K562 (cell line): ENCODE results near the gene PRPS1L1. TPM values are rescaled to one million over a fixed set of nuclear protein-coding genes. Genes with fewer than 3 reads are reported as not detected.

Source experiments
- ATAC-seq: fragments of 200-7000 bp; cut with Tn5 transposase; 3 replicates; pipeline ENCODE4 v1.9.1; 2020; ENCODE audit warnings: moderate library complexity
- BruUV-seq: library from RNA; stranded (reverse); fragments of 400-500 nt; replicated peaks from 2 replicates; lab custom pipeline; 2021; lab: Mats Ljungman, UMichigan
- CTCF ChIA-PET: fragments of 300-600 bp; formaldehyde crosslinking; extraction: SDS; loops from one replicate; lab custom pipeline; 2021; ENCODE audit warnings: low intra/inter-chr PET ratio; lab: Yijun Ruan, JAX
- POLR2A ChIA-PET: fragments of 300-600, 350-650 bp; sonication (Branson Sonifier 250); formaldehyde crosslinking; extraction: SDS; loops from one replicate; lab custom pipeline; 2021; ENCODE audit warnings: antibody characterized with exemption, inconsistent platforms; lab: Yijun Ruan, JAX
- DNase-seq, 4 experiments: peaks; one replicate each; pipeline versions ENCODE4 v3.0.0 to v3.0.0-alpha.2; 2011 to 2018; ENCODE audit warnings: low spot score in 3 of 4, mixed read lengths in 3 of 4; ENCODE audit errors: extremely low read depth in 1 of 4
- FAIRE-seq: peaks from 2 replicates; lab custom pipeline; 2011; peaks lifted over from hg19 to GRCh38; lab: Jason Lieb, UNC
- H2AFZ ChIP-seq: 2 replicates; pipeline ENCODE4 v1.6.0; 2011; ENCODE audit warnings: low read depth, low read length, control low read depth, inconsistent platforms
- H3K27ac ChIP-seq: fragments of 200-600 bp; 3 replicates; pipeline ENCODE4 v1.8.0; 2011; ENCODE audit warnings: low read depth, mild to moderate bottlenecking, control low read depth, inconsistent platforms, low read length, moderate library complexity, mixed read lengths; ENCODE audit errors: extremely low read depth
- H3K27me3 ChIP-seq, 2 experiments: fragments of 300-600 bp in 1 of 2; 2 replicates in 1 of 2; 3 replicates in 1 of 2; pipeline versions ENCODE4 v1.6.0 to v1.8.0; 2011; ENCODE audit warnings: inconsistent platforms in 2 of 2, low read length in 2 of 2, mild to moderate bottlenecking in 1 of 2, mixed read lengths in 1 of 2, moderate library complexity in 1 of 2; ENCODE audit not compliant: control insufficient read depth in 2 of 2, insufficient read depth in 2 of 2
- H3K36me3 ChIP-seq: fragments of 300-600 bp; 3 replicates; pipeline ENCODE4 v1.8.0; 2011; ENCODE audit warnings: mild to moderate bottlenecking, low read length, inconsistent platforms; ENCODE audit not compliant: control insufficient read depth, insufficient read depth
- H3K4me1 ChIP-seq, 2 experiments: fragments of 200-600 bp in 1 of 2; replicated peaks in 1 of 2; 2 replicates in 1 of 2; 3 replicates in 1 of 2; pipeline versions ENCODE4 v1.5.1 to v1.8.0; 2011; ENCODE audit warnings: inconsistent platforms in 2 of 2, low read length in 2 of 2, mild to moderate bottlenecking in 1 of 2, mixed read lengths in 1 of 2, moderate library complexity in 1 of 2; ENCODE audit not compliant: control insufficient read depth in 2 of 2, insufficient read depth in 2 of 2
- H3K4me2 ChIP-seq: 2 replicates; pipeline ENCODE4 v1.6.1; 2011; ENCODE audit warnings: low read length, control low read depth, inconsistent platforms, mixed read lengths; ENCODE audit not compliant: insufficient read depth
- H3K4me3 ChIP-seq: fragments of 200-600 bp; sonication (generic), shearing (Covaris generic); 2 replicates; pipeline ENCODE4 v1.5.1; 2016; ENCODE audit warnings: control low read depth, inconsistent platforms
- H3K79me2 ChIP-seq: fragments of 200-600 bp; 3 replicates; pipeline ENCODE4 v1.8.0; 2011; ENCODE audit warnings: low read length, inconsistent platforms; ENCODE audit not compliant: control insufficient read depth, insufficient read depth
- H3K9ac ChIP-seq, 2 experiments: 2 replicates each; pipeline versions ENCODE4 v1.6.0 to v1.6.1; 2011; ENCODE audit warnings: low read depth in 2 of 2, low read length in 2 of 2, control low read depth in 1 of 2, inconsistent platforms in 1 of 2, mild to moderate bottlenecking in 1 of 2, mixed read lengths in 1 of 2; ENCODE audit not compliant: insufficient read depth in 1 of 2
- H3K9me1 ChIP-seq: one replicate; pipeline ENCODE4 v1.6.0; 2011; ENCODE audit warnings: inconsistent platforms, mild to moderate bottlenecking, low read length, moderate library complexity; ENCODE audit not compliant: control insufficient read depth, insufficient read depth
- H3K9me3 ChIP-seq: replicated peaks from 2 replicates; pipeline ENCODE4 v1.5.1; 2011; ENCODE audit warnings: low read depth, low read length, inconsistent platforms; ENCODE audit not compliant: control insufficient read depth, insufficient read depth
- H4K20me1 ChIP-seq: replicated peaks from 2 replicates; pipeline ENCODE4 v1.6.1; 2011; ENCODE audit warnings: low read length, inconsistent platforms, mixed read lengths; ENCODE audit not compliant: control insufficient read depth, insufficient read depth
- FOXK2 ChIP-seq, 2 experiments: fragments of 450-650 bp; IDR thresholded peaks in 1 of 2; conservative IDR thresholded peaks in 1 of 2; 2 replicates each; pipeline ENCODE4 v1.6.1; 2016; ENCODE audit warnings: low read depth in 2 of 2, mild to moderate bottlenecking in 1 of 2
- KLF16 ChIP-seq: IDR thresholded peaks from 2 replicates; pipeline ENCODE4 v1.6.1; 2016; ENCODE audit warnings: antibody characterized with exemption
- SMAD4 ChIP-seq: fragments of 250-450 bp; sonication (Bioruptor Pico); conservative IDR thresholded peaks from 2 replicates; pipeline ENCODE4 v1.8.0; 2021; ENCODE audit warnings: inconsistent platforms, mild to moderate bottlenecking, moderate library complexity
- ZBTB1 ChIP-seq: sonication (generic); formaldehyde crosslinking; IDR thresholded peaks from 2 replicates; pipeline ENCODE4 v1.8.1; 2023; ENCODE audit warnings: missing genetic modification reagents, low read depth, mild to moderate bottlenecking, borderline replicate concordance
- WGBS: fragments of 100-300 bp; shearing (Covaris generic); methylation state at CpG from one replicate; pipeline ENCODE4 v1.1.6; 2016; ENCODE audit warnings: low coverage, mixed read lengths; ENCODE audit not compliant: insufficient coverage; ENCODE audit errors: missing lambda C conversion rate; 5-methylcytosine and 5-hydroxymethylcytosine counted together
- in situ Hi-C: fragments of 300-500 bp; cut with MboI; formaldehyde crosslinking; loops from 4 replicates; pipeline ENCODE4 v1.15.0; 2018; ENCODE audit warnings: inconsistent platforms, mixed read lengths
- intact Hi-C: fragments of 100-400 bp; cut with micrococcal nuclease; formaldehyde crosslinking; loops from 2 replicates; pipeline ENCODE4 v1.14.2; 2022
- polyA plus RNA-seq, 8 experiments: library from polyadenylated mRNA; depleted of rRNA in 4 of 8; stranded (reverse) in 5 of 8; unstranded in 3 of 8; fragments of >200 nt; fragmentation: Nextera tagmentation in 2 of 8; fragmentation: Illumina TruSeq in 1 of 8; extraction: Ambion mirVana in 2 of 8; extraction: Trizol in 1 of 8; gene quantifications; 2 replicates each; pipeline versions ENCODE4 v1.2.1 to v1.2.3, GENCODE V29; 2011 to 2014; ENCODE audit warnings: inconsistent platforms in 1 of 8, missing spikeins in 1 of 8
- total RNA-seq, 7 experiments: library from RNA; depleted of rRNA in 6 of 7; stranded (reverse); fragments of >200 nt in 6 of 7; fragmentation: Illumina TruSeq in 2 of 7; extraction: Trizol in 2 of 7; gene quantifications; 2 replicates each; pipeline versions ENCODE4 v1.2.1 to v1.2.3, GENCODE V29; 2011 to 2021; ENCODE audit warnings: low replicate concordance in 1 of 7
- TF ChIP-seq, protein P1 (sequence below): fragments of 250-450 bp; sonication (Bioruptor Pico); IDR thresholded peaks from 2 replicates; pipeline ENCODE4 v1.8.0; 2022; ENCODE audit warnings: moderate library complexity, mild to moderate bottlenecking, inconsistent platforms
- TF ChIP-seq, protein P2 (sequence below): fragments of 450-650 bp; formaldehyde crosslinking; conservative IDR thresholded peaks from 2 replicates; pipeline ENCODE4 v1.4.0; 2022; ENCODE audit warnings: mild to moderate bottlenecking, missing genetic modification characterization
- TF ChIP-seq, protein P3 (sequence below): sonication (generic); formaldehyde crosslinking; IDR thresholded peaks from 2 replicates; pipeline ENCODE4 v1.8.1; 2023; ENCODE audit warnings: mild to moderate bottlenecking, missing genetic modification reagents

PRPS1L1 gene
- total and polyA plus RNA-seq, 9 of the 15 experiments (the other 6 are each of a cell fraction or from before 2014, with no cell fraction given) = 0.07 to 0.10 (median 0.08) TPM; not detected in 6

DNA sequence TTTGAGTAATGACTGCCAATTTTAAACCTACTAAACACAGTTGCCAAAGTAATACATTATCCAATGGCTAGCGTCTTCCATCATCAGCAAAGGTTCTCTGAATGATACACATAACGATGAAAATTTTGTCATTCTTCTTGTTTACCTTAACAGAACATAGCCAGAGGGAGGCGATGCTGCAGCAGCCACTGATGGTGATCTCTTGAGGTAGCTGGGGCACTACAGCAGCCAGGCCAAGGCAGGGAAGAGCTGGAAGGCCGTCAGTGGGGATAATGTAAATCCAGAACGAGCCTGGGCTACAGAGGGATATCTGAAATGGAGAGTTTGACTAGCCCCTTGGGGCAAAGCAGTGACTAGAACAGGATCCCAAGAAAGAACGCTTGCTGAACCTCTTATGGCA lies 38.8 kb downstream of the PRPS1L1 start:
- H4K20me1 ChIP-seq = no peaks in the 10 kb centered on the region
- ATAC-seq = peak; percentile 51
- TF ChIP-seq, protein P1, sequence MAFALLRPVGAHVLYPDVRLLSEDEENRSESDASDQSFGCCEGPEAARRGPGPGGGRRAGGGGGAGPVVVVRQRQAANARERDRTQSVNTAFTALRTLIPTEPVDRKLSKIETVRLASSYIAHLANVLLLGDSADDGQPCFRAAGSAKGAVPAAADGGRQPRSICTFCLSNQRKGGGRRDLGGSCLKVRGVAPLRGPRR (CRISPR knock-in tag) = no peak
- TF ChIP-seq FOXK2 (conservative IDR thresholded peaks at IDR 0.05 in 1 of 2, IDR thresholded peaks at IDR 0.05 in 1 of 2; ENCODE audit: low read depth in 2 of 2) = no peak
- TF ChIP-seq, protein P2, sequence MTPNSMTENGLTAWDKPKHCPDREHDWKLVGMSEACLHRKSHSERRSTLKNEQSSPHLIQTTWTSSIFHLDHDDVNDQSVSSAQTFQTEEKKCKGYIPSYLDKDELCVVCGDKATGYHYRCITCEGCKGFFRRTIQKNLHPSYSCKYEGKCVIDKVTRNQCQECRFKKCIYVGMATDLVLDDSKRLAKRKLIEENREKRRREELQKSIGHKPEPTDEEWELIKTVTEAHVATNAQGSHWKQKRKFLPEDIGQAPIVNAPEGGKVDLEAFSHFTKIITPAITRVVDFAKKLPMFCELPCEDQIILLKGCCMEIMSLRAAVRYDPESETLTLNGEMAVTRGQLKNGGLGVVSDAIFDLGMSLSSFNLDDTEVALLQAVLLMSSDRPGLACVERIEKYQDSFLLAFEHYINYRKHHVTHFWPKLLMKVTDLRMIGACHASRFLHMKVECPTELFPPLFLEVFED = no peak
- TF ChIP-seq, protein P3, sequence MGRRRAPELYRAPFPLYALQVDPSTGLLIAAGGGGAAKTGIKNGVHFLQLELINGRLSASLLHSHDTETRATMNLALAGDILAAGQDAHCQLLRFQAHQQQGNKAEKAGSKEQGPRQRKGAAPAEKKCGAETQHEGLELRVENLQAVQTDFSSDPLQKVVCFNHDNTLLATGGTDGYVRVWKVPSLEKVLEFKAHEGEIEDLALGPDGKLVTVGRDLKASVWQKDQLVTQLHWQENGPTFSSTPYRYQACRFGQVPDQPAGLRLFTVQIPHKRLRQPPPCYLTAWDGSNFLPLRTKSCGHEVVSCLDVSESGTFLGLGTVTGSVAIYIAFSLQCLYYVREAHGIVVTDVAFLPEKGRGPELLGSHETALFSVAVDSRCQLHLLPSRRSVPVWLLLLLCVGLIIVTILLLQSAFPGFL (CRISPR knock-in tag) = no peak
- TF ChIP-seq ZBTB1 (CRISPR knock-in tag) = no peak
- no peak for TF ChIP-seq KLF16
- no peak for TF ChIP-seq SMAD4
- TF ChIP-seq, all 486 proteins: peak for 0
- 18% methylated on average over 6 of the region's 6 CpGs for WGBS
- Histone ChIP-seq H3K79me2 (no peaks in the 10 kb centered on the region), H3K9ac (no peak overlapping the region), H3K9me3 (no peaks in the 10 kb centered on the region), H3K4me3 (no peak overlapping the region), H2AFZ (peak overlapping the region; percentile 64), H3K4me1 (0 out of 5 replicates have a peak, but pooled peaks cover 0 to 4% of the 10 kb centered on the region in 2 experiments), H3K36me3 (no peaks in the 10 kb centered on the region), H3K27ac (no peak overlapping the region), H3K4me2 (0 out of 2 replicates have a peak overlapping the region, but pooled peaks have one; percentile 19), H3K27me3 (no peaks in the 10 kb centered on the region), H3K9me1 (no peaks in the 10 kb centered on the region)
- POLR2A ChIA-PET = no interaction called here
- in situ Hi-C loops (no loop called here), intact Hi-C loops (no loop called here)
- FAIRE-seq (no peak), DNase-seq (peak in 1 of 4 experiments; percentile 11)
- CTCF ChIA-PET = no interaction called here
- BruUV-seq = no TSS peak
